ENCODE data around the gene PIH1D2.

The PIH1D2 gene

GRCh38 chr11:112042961-112043304 lies 30.9 kb downstream of the PIH1D2 start:
- ChIA-PET CTCF (interaction anchor here (1.3 to 1.6 kb wide), 2 partner anchors 61 to 109 kb away, joined by 3 to 7 read pairs; no protein-coding TSS in a partner anchor), POLR2A (interaction anchor here (1.1 kb wide), 1 partner anchor 10 kb away, joined by 3 read pairs; no protein-coding TSS in a partner anchor)
- Histone ChIP-seq H3K4me3 (ENCODE audit: low read depth, low read length) (no peak overlapping the region), H3K4me1 (ENCODE audit: control insufficient read depth, insufficient read depth, low read length) (no peaks in the 10 kb centered on the region), H3K36me3 (ENCODE audit: control insufficient read depth in 2 of 2, insufficient read depth in 1 of 2, low read length in 2 of 2) (peaks cover 6 to 73% of the 10 kb centered on the region in 2 experiments), H3K9me3 (ENCODE audit: control insufficient read depth, insufficient read depth, low read depth, low read length) (no peaks in the 10 kb centered on the region), H3K27ac (ENCODE audit: extremely low read depth, low read depth, low read length) (no peak overlapping the region)
- no peak for TF ChIP-seq ZNF501 (tag by site-specific recombination; IDR thresholded peaks at IDR 0.05)
- TF ChIP-seq GLI2 (tag by site-specific recombination; IDR thresholded peaks at IDR 0.05; ENCODE audit: borderline replicate concordance, low read depth): no peak
- no peak for TF ChIP-seq TSHZ1 (tag by site-specific recombination; IDR thresholded peaks at IDR 0.05; ENCODE audit: borderline replicate concordance)
- no peak for TF ChIP-seq ZNF148 (tag by site-specific recombination; IDR thresholded peaks at IDR 0.05; ENCODE audit: borderline replicate concordance)
- TF ChIP-seq ZNF214 (tag by site-specific recombination; IDR thresholded peaks at IDR 0.05; ENCODE audit: borderline replicate concordance): no peak
- TF ChIP-seq ZNF664 (tag by site-specific recombination; IDR thresholded peaks at IDR 0.05): no peak
- TF ChIP-seq ZNF16 (tag by site-specific recombination; IDR thresholded peaks at IDR 0.05; ENCODE audit: low read depth): no peak
- no peak for TF ChIP-seq ZNF274 (IDR thresholded peaks at IDR 0.05; ENCODE audit: low read length)
- no peak for TF ChIP-seq ZNF274 (tag by site-specific recombination; IDR thresholded peaks at IDR 0.05; ENCODE audit: borderline replicate concordance)
- TF ChIP-seq ZNF513 (tag by site-specific recombination; IDR thresholded peaks at IDR 0.05): no peak
- no peak for TF ChIP-seq ZNF548 (tag by site-specific recombination; IDR thresholded peaks at IDR 0.05)
- no peak for TF ChIP-seq KLF16 (tag by site-specific recombination; IDR thresholded peaks at IDR 0.05)
- no peak for TF ChIP-seq ZNF558 (tag by site-specific recombination; IDR thresholded peaks at IDR 0.05)
- no peak for TF ChIP-seq ZNF133 (tag by site-specific recombination; IDR thresholded peaks at IDR 0.05)
- TF ChIP-seq ZNF302 (tag by site-specific recombination; IDR thresholded peaks at IDR 0.05; ENCODE audit: low read depth): no peak
- no peak for TF ChIP-seq PRDM1 (tag by site-specific recombination; IDR thresholded peaks at IDR 0.05)
- no peak for TF ChIP-seq ZBTB7A (tag by site-specific recombination; IDR thresholded peaks at IDR 0.05; ENCODE audit: low read depth)
- no peak for TF ChIP-seq ZNF701 (tag by site-specific recombination; IDR thresholded peaks at IDR 0.05)
- no peak for TF ChIP-seq ZNF280D (tag by site-specific recombination; IDR thresholded peaks at IDR 0.05)
